IMR-90 (cell line): ENCODE data around the gene CCN2.

Experiments used
- BHLHE40 ChIP-seq: fragments of 150-350 bp; IDR thresholded peaks from 2 replicates; pipeline ENCODE4 v1.6.1; 2016; ENCODE audit warnings: mild to moderate bottlenecking, low read depth, low read length
- CEBPB ChIP-seq: IDR thresholded peaks from 2 replicates; pipeline ENCODE4 v1.6.1; 2012; ENCODE audit warnings: low read depth, low read length, improper control_type of control experiment
- CTCF ChIP-seq: conservative IDR thresholded peaks from 2 replicates; pipeline ENCODE4 v1.5.1; 2012; ENCODE audit warnings: mild to moderate bottlenecking, low read depth, low read length, improper control_type of control experiment
- MAFK ChIP-seq: IDR thresholded peaks from 2 replicates; pipeline ENCODE4 v1.6.1; 2012; ENCODE audit warnings: low read depth, low read length, improper control_type of control experiment
- MXI1 ChIP-seq: IDR thresholded peaks from 2 replicates; pipeline ENCODE4 v1.6.1; 2012; ENCODE audit warnings: low read depth, mild to moderate bottlenecking, low read length, moderate library complexity, borderline replicate concordance
- POLR2A ChIP-seq: IDR thresholded peaks from 2 replicates; pipeline ENCODE4 v1.6.1; 2012; ENCODE audit warnings: mild to moderate bottlenecking, low read depth, low read length
- RCOR1 ChIP-seq: IDR thresholded peaks from 2 replicates; pipeline ENCODE4 v1.6.1; 2012; ENCODE audit warnings: mild to moderate bottlenecking, low read length, improper control_type of control experiment; ENCODE audit not compliant: insufficient replicate concordance
- RFX5 ChIP-seq: IDR thresholded peaks from 2 replicates; pipeline ENCODE4 v1.8.0; 2012; ENCODE audit warnings: low read depth, mild to moderate bottlenecking, low read length, moderate library complexity
- TF ChIP-seq, protein P1 (sequence below): fragments of 150-350 bp; IDR thresholded peaks from 2 replicates; pipeline ENCODE4 v1.6.1; 2017; ENCODE audit warnings: mild to moderate bottlenecking, antibody characterized with exemption, low read length, low read depth

DNA sequence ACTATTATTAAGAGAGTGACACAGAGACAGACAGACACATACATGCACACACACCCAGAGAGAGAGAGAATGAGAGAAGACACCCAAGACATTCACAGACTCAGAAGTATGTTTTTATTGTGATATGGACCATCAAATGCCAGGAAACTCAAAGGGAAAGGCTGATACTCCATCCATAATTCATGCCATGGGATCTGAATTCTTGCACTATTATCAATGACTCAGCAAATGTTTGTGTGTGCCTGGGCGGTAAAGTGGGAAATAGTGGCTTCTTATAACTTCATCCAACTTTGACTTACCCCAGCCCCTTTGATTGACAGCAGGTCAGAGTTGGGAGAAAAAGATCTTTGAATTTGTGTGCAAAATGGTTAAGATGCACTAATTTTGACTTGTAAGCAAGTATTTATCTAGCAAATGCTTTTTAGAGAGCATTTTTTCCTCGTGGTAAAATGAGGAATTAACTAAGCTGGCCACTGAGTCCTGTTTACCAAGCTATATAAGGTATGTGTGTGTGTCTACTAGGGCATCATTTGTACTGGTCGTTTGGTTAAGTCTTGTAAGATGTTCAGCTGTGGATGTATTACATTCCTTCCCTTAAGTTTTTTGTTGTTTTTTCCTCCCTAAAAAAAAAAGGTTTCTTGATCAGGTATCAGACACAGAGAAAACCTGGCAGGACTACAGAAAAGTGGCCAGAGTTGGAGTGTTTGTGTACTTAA, 3.0 kb upstream of the CCN2 start:
- TF ChIP-seq CTCF (no peak), MXI1 (no peak), POLR2A (no peak), CEBPB (no peak), RCOR1 (no peak), BHLHE40 (no peak), MAFK (peak; percentile 95), RFX5 (no peak)
- TF ChIP-seq, protein P1, sequence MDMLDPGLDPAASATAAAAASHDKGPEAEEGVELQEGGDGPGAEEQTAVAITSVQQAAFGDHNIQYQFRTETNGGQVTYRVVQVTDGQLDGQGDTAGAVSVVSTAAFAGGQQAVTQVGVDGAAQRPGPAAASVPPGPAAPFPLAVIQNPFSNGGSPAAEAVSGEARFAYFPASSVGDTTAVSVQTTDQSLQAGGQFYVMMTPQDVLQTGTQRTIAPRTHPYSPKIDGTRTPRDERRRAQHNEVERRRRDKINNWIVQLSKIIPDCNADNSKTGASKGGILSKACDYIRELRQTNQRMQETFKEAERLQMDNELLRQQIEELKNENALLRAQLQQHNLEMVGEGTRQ: no peak
